ENCODE measurements around the gene RPRD1A.

DNA sequence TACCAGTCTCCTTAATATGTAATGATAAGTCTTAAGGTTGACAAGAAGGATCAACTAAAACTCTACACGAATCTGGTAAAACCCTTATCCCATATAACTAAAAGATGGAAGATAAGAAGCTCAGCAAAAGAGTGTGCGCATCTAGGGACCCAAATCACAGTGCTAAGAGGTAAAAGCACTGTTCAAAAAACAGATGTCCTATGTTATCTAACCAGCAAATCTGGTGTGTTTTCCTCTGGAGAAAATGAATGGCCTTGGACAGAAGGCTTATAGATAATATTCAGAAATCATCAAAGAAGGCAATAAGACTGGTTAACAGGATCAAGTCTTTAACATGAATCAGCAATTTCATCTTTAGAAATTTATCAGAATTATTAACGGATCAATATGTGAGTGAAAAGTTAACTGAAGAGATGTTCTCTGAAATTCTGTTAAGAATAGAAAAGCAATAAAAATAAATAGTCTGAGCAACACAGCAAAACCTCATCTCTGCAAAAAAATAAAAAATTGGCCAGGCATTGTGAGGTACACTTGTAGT lies 47.1 kb downstream of the RPRD1A start:
- TF ChIP-seq POLR2AphosphoS5 (IDR thresholded peaks at IDR 0.05), result no peak
- TF ChIP-seq, protein P1, sequence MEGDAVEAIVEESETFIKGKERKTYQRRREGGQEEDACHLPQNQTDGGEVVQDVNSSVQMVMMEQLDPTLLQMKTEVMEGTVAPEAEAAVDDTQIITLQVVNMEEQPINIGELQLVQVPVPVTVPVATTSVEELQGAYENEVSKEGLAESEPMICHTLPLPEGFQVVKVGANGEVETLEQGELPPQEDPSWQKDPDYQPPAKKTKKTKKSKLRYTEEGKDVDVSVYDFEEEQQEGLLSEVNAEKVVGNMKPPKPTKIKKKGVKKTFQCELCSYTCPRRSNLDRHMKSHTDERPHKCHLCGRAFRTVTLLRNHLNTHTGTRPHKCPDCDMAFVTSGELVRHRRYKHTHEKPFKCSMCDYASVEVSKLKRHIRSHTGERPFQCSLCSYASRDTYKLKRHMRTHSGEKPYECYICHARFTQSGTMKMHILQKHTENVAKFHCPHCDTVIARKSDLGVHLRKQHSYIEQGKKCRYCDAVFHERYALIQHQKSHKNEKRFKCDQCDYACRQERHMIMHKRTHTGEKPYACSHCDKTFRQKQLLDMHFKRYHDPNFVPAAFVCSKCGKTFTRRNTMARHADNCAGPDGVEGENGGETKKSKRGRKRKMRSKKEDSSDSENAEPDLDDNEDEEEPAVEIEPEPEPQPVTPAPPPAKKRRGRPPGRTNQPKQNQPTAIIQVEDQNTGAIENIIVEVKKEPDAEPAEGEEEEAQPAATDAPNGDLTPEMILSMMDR (IDR thresholded peaks at IDR 0.05), result no peak
